ENCODE results near the gene CARMIL1. TPM values are rescaled to one million over a fixed set of nuclear protein-coding genes. Genes with fewer than 3 reads are reported as not detected.
A peak's percentile ranks its signal among the peaks of the same experiment; 100 is the strongest.

Gene CARMIL1
- total and polyA plus RNA-seq, 2 of the 8 experiments (the other 6 are each of a cell fraction or from before 2014, with no cell fraction given) = 20.3 to 40.4 TPM

GRCh38 chr6:25341203-25341552 is 62.0 kb downstream of the CARMIL1 start:
- peaks cover 19 to 87% of the 10 kb centered on the region in 2 experiments for H3K79me2 ChIP-seq (ENCODE audit: control insufficient read depth in 1 of 2, insufficient read depth in 2 of 2, low read length in 2 of 2)
- 67% methylated on average over 3 of the region's 3 CpGs; no CpG with 5 or more reads in 1 of the 2 experiments for WGBS, 2 experiments (ENCODE audit: extremely low coverage in 1 of 2, insufficient coverage in 1 of 2, insufficient read length in 1 of 2, insufficient replicate concordance in 2 of 2, low coverage in 1 of 2, low lambda C conversion rate in 2 of 2, missing lambda C conversion rate in 1 of 2)
- POLR2A ChIA-PET (ENCODE audit: partially characterized antibody) = interaction anchor here (1.2 to 1.6 kb wide), 3 partner anchors 13 to 21 kb away, joined by 3 to 8 read pairs (median 6); no protein-coding TSS in a partner anchor

More at GRCh38 chr6:25341203-25341552, 62.0 kb downstream of the CARMIL1 start:
- Histone ChIP-seq H2AFZ (ENCODE audit: low read length) (no peak overlapping the region), H3K4me3 (ENCODE audit: extremely low read depth in 1 of 4, insufficient read depth in 2 of 4, low read depth in 3 of 4, low read length in 4 of 4) (no peak overlapping the region), H3K36me3 (ENCODE audit: control insufficient read depth in 2 of 4, insufficient read depth in 4 of 4, low read length in 3 of 4) (0 out of 8 replicates have a peak, but pooled peaks cover 0 to 2% (median 0%) of the 10 kb centered on the region in 4 experiments), H3K9ac (replicated peaks in 1 of 4; ENCODE audit: extremely low read depth in 1 of 4, low read depth in 3 of 4, low read length in 3 of 4) (no peak overlapping the region), H2BK15ac (ENCODE audit: low read length) (no peak overlapping the region), H3K18ac (ENCODE audit: extremely low read depth, low read length) (no peak overlapping the region), H2BK5ac (ENCODE audit: low read depth, low read length) (no peak overlapping the region), H3K23me2 (ENCODE audit: low read depth, low read length) (peaks cover 2% of the 10 kb centered on the region; the same call in 1 of the 2 replicates), H2BK12ac (ENCODE audit: low read depth, low read length) (peak overlapping the region; percentile 4; the same call in 1 of the 2 replicates), H2AK5ac (ENCODE audit: low read depth, low read length) (no peak overlapping the region), H3K27ac (ENCODE audit: low read depth, low read length) (no peak overlapping the region), H3K14ac (ENCODE audit: insufficient read length) (no peak overlapping the region), H3K9me3 (ENCODE audit: insufficient read depth in 2 of 2, low read depth in 1 of 2, low read length in 1 of 2) (no peaks in the 10 kb centered on the region), H2BK120ac (replicated peaks; ENCODE audit: low read depth, low read length) (no peak overlapping the region), H4K8ac (ENCODE audit: extremely low read depth, insufficient read depth, low read length) (no peak overlapping the region), H4K91ac (replicated peaks; ENCODE audit: insufficient read length, low read length) (no peak overlapping the region), H3K4me1 (replicated peaks in 1 of 4; ENCODE audit: control insufficient read depth in 3 of 4, insufficient read depth in 4 of 4, low read length in 3 of 4) (peaks cover 6 to 22% (median 13%) of the 10 kb centered on the region in 4 experiments), H3K4ac (replicated peaks; ENCODE audit: insufficient read length, low read depth, low read length) (no peak overlapping the region), H3K79me1 (ENCODE audit: low read depth, low read length) (peaks cover 11% of the 10 kb centered on the region; the same call in 1 of the 2 replicates), H3K56ac (replicated peaks; ENCODE audit: insufficient read length, low read depth, low read length) (no peak overlapping the region), H3K27me3 (replicated peaks in 1 of 4; ENCODE audit: control insufficient read depth in 3 of 4, extremely low read depth in 1 of 4, insufficient read depth in 3 of 4, low read length in 3 of 4) (no peaks in the 10 kb centered on the region), H3K4me2 (ENCODE audit: insufficient read depth in 1 of 2, low read depth in 2 of 2, low read length in 2 of 2) (peak overlapping the region; percentile 39 to 72; a peak in 3 of 4 replicates), H2BK20ac (ENCODE audit: low read length) (no peak overlapping the region), H3K23ac (ENCODE audit: insufficient read length) (no peak overlapping the region), H4K20me1 (replicated peaks in 1 of 2; ENCODE audit: control insufficient read depth in 1 of 2, insufficient read depth in 2 of 2, low read length in 2 of 2) (no peaks in the 10 kb centered on the region), H4K5ac (ENCODE audit: insufficient read length, low read depth, low read length) (no peak overlapping the region)
- TF ChIP-seq EZH2 (IDR thresholded peaks at IDR 0.05; ENCODE audit: low read depth, low read length, severe bottlenecking) (no peak), GABPA (IDR thresholded peaks at IDR 0.05; ENCODE audit: borderline replicate concordance, insufficient read depth, low read length) (no peak), POLR2A (IDR thresholded peaks at IDR 0.05; ENCODE audit: control extremely low read depth in 1 of 2, low read depth in 2 of 2, low read length in 2 of 2) (no peak), NRF1 (IDR thresholded peaks at IDR 0.05; ENCODE audit: low read depth, low read length) (no peak), CHD1 (IDR thresholded peaks at IDR 0.05; ENCODE audit: low read depth, low read length) (no peak)
- TF ChIP-seq, protein P1, sequence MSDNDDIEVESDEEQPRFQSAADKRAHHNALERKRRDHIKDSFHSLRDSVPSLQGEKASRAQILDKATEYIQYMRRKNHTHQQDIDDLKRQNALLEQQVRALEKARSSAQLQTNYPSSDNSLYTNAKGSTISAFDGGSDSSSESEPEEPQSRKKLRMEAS (IDR thresholded peaks at IDR 0.05) = no peak
- TF ChIP-seq, protein P2, sequence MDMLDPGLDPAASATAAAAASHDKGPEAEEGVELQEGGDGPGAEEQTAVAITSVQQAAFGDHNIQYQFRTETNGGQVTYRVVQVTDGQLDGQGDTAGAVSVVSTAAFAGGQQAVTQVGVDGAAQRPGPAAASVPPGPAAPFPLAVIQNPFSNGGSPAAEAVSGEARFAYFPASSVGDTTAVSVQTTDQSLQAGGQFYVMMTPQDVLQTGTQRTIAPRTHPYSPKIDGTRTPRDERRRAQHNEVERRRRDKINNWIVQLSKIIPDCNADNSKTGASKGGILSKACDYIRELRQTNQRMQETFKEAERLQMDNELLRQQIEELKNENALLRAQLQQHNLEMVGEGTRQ (IDR thresholded peaks at IDR 0.05; ENCODE audit: low read length) = no peak
- FAIRE-seq = no peak
- CTCF ChIA-PET (ENCODE audit: partially characterized antibody) = interaction anchor here (0.6 to 4.4 kb wide), 11 partner anchors 13 to 231 kb away, joined by 3 to 37 read pairs (median 6); partner anchors contain the start of gene CARMIL1
- no peak for DNase-seq (ENCODE audit: low read depth in 1 of 2, low spot score in 2 of 2)

Data from H1 (cell line).